HG02943 (cell line): ENCODE measurements around the gene FBXW10.
"Not testable (repeated sequence)": the region's sequence is repeated elsewhere in the genome, so short reads cannot be mapped to it uniquely, and the experiment has no call there.

Experiments used
- ATAC-seq: cut with Tn5 transposase; IDR thresholded peaks from one replicate; pipeline ENCODE4 v1.9.1; 2021; ENCODE audit warnings: mild to moderate bottlenecking, low read depth, moderate library complexity; ENCODE audit not compliant: unreplicated experiment

Gene FBXW10

DNA sequence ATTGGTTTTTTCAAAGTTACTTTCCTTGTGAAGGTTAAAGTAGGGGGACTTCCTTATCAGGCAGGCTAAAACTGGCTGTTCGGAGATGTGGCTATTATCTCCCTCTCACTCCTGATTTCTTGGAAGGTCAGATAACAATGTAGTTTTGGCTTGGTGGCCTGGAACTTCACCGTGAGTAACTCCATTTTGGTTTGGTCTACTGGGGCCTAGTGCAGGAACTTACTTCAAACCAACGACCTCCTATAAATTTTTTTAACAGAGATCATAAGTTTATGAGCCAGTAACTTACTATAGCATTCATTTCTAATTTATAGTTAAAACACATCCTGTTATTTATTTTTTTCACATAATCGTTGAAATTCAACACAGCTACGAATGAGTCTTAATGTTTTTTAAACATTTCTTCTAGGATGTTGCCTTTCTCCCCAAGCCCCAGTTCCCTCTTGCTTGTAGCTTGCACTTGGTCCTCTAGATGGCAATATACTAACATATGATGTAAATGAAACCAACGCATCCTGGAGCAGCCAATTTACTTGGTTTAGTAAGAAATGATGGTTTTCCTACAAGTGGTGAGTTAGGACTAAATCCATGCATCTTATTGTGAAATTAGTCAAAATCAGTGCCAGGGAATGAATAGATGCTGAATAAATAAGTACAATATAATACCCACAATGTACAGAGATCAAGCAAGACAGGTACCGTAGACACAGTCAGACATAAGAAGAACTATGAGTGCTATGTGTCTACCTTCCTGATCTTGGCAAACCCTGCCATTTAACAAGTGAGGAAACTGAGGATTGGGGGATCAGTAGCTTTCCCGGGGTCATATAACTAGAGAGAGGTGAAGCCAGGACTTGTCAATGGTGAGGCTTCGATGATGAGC, 72.9 kb downstream of the FBXW10 start:
- ATAC-seq, result not testable (repeated sequence)

DNA sequence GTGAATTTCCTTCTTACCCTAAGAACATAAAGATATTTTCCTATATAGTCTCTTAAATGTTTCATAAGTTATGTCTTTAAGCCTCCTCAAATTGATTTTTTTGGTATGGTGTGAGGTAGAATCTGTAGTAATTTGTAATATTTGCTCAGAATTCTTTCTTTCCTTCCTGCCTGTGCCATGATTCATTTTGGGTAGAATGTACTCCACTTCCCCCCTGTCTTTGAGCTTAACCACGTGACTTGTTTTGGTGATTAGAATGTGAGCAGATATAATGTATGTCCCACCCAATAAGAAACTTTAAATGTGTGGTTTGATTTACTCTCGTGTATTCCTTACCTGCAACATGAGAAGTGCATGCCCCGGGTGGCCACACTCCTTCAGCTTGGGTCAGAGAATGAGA, 77.6 kb downstream of the FBXW10 start:
- not testable (repeated sequence) for ATAC-seq

DNA sequence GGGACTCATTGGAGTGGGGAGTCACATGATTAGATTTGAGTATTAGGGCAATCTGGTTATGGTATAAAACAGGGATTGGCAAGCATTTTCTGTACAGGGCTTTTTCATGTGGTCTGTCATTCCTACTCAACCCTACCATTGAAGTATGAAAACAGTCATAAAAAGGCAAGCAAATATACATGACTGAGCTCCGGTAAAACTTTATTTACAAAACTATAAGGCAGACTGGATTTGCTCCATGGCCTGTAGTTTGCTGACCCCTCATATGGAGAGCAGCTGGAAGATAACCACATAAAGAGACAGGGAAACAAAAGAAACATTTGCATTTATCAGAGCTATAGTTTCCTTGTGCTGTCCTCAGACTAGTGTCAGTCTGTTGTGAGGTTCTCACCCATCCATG, 83.8 kb downstream of the FBXW10 start:
- ATAC-seq, result not testable (repeated sequence)
